HCT116 (cell line): ENCODE measurements around the gene NOTO.

ENCODE experiments used
- EGR1 ChIP-seq: IDR thresholded peaks from 2 replicates; pipeline ENCODE4 v1.6.1; 2012; ENCODE audit warnings: low read depth
- ELF1 ChIP-seq: IDR thresholded peaks from 2 replicates; pipeline ENCODE4 v1.6.1; 2012; ENCODE audit warnings: low read depth, borderline replicate concordance
- POLR2A ChIP-seq: IDR thresholded peaks from 2 replicates; pipeline ENCODE4 v1.7.0; 2011; ENCODE audit warnings: borderline replicate concordance; ENCODE audit not compliant: insufficient read depth, insufficient read length; ENCODE audit errors: extremely low read depth
- POLR2AphosphoS5 ChIP-seq: IDR thresholded peaks from 2 replicates; pipeline ENCODE4 v1.6.1; 2011; ENCODE audit warnings: mild to moderate bottlenecking, low read depth, low read length, moderate library complexity
- SIN3A ChIP-seq: IDR thresholded peaks from 2 replicates; pipeline ENCODE4 v1.6.1; 2012; ENCODE audit warnings: low read depth
- TF ChIP-seq, protein P1 (sequence below), 3 experiments: fragments of 200-600 bp in 1 of 3; sonication (generic) in 1 of 3; IDR thresholded peaks in 2 of 3; conservative IDR thresholded peaks in 1 of 3; 2 replicates each; pipeline ENCODE4 v1.5.1; 2012 to 2017; ENCODE audit warnings: low read depth in 2 of 3, low read length in 2 of 3, antibody characterized with exemption in 1 of 3, borderline replicate concordance in 1 of 3, control low read depth in 1 of 3, mild to moderate bottlenecking in 1 of 3, mixed read lengths in 1 of 3, mixed run types in 1 of 3, moderate library complexity in 1 of 3; ENCODE audit not compliant: insufficient read depth in 1 of 3
- TF ChIP-seq, protein P2 (sequence below): IDR thresholded peaks from 2 replicates; pipeline ENCODE4 v1.6.1; 2012

DNA sequence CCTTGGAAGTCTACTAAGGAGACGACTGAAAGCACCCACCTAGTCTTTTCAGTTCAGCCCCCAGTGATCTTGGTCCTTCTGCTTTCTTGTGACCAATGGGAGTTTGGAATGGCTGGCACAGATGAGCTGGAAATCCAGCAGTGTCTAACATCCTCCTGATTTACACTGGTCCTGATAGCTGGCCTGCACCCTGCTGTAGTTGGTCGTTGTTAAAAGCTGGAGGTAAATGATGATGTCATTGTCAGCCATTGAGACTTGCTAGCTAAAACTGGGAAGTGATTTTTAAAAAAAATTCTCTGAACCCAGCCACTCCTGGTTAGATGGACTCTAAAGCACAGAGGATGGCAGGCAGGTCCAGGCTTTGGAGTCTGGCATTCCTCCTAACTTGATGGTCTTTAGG lies 51.0 kb downstream of the NOTO start:
- TF ChIP-seq, protein P1, sequence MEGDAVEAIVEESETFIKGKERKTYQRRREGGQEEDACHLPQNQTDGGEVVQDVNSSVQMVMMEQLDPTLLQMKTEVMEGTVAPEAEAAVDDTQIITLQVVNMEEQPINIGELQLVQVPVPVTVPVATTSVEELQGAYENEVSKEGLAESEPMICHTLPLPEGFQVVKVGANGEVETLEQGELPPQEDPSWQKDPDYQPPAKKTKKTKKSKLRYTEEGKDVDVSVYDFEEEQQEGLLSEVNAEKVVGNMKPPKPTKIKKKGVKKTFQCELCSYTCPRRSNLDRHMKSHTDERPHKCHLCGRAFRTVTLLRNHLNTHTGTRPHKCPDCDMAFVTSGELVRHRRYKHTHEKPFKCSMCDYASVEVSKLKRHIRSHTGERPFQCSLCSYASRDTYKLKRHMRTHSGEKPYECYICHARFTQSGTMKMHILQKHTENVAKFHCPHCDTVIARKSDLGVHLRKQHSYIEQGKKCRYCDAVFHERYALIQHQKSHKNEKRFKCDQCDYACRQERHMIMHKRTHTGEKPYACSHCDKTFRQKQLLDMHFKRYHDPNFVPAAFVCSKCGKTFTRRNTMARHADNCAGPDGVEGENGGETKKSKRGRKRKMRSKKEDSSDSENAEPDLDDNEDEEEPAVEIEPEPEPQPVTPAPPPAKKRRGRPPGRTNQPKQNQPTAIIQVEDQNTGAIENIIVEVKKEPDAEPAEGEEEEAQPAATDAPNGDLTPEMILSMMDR (IDR thresholded peaks at IDR 0.05 in 2 of 3, conservative IDR thresholded peaks at IDR 0.05 in 1 of 3; ENCODE audit: borderline replicate concordance in 1 of 3, insufficient read depth in 1 of 3, low read depth in 2 of 3, low read length in 2 of 3) = no peak
- TF ChIP-seq EGR1 = no peak
- TF ChIP-seq SIN3A = no peak
- no peak for TF ChIP-seq POLR2A
- TF ChIP-seq, protein P2, sequence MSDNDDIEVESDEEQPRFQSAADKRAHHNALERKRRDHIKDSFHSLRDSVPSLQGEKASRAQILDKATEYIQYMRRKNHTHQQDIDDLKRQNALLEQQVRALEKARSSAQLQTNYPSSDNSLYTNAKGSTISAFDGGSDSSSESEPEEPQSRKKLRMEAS = no peak
- TF ChIP-seq ELF1 = no peak
- no peak for TF ChIP-seq POLR2AphosphoS5
